GM12864 (cell line): ENCODE results near the gene CUL1.
A peak's percentile ranks its signal among the peaks of the same experiment; 100 is the strongest.

ENCODE experiments used
- DNase-seq: peaks from one replicate; pipeline ENCODE4 v3.0.0-alpha.2; 2011; ENCODE audit warnings: low read depth
- H3K4me3 ChIP-seq: 2 replicates; pipeline ENCODE4 v1.5.1; 2011; ENCODE audit warnings: mild to moderate bottlenecking, low read depth, low read length, control low read depth
- TF ChIP-seq, protein P1 (sequence below): IDR thresholded peaks from 2 replicates; pipeline ENCODE4 v1.5.1; 2011; ENCODE audit warnings: low read depth, mild to moderate bottlenecking, moderate library complexity, low read length, control low read depth, inconsistent platforms; ENCODE audit errors: missing control alignments

The CUL1 gene

DNA sequence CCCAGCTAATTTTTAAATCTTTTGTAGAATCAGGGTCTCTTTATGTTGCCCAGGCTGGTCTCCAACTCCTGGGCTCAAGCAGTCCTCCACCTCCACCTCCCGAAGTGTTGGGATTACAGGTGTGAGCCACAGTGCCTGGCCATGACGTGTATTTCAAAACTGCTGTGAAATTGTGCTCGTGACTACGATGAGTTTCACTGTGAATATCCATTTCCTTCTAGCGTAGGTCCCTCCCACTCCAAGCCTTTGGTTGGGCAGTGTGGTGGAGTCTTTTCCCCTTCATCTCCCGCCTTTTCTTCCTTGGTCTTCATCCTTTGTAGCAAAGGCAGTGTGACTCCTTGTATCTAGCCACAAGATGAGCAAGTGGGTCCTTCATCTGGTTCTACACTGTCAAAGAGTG lies 56.2 kb downstream of the CUL1 start:
- no peak overlapping the region for H3K4me3 ChIP-seq
- DNase-seq: no peak
- TF ChIP-seq, protein P1, sequence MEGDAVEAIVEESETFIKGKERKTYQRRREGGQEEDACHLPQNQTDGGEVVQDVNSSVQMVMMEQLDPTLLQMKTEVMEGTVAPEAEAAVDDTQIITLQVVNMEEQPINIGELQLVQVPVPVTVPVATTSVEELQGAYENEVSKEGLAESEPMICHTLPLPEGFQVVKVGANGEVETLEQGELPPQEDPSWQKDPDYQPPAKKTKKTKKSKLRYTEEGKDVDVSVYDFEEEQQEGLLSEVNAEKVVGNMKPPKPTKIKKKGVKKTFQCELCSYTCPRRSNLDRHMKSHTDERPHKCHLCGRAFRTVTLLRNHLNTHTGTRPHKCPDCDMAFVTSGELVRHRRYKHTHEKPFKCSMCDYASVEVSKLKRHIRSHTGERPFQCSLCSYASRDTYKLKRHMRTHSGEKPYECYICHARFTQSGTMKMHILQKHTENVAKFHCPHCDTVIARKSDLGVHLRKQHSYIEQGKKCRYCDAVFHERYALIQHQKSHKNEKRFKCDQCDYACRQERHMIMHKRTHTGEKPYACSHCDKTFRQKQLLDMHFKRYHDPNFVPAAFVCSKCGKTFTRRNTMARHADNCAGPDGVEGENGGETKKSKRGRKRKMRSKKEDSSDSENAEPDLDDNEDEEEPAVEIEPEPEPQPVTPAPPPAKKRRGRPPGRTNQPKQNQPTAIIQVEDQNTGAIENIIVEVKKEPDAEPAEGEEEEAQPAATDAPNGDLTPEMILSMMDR: no peak

DNA sequence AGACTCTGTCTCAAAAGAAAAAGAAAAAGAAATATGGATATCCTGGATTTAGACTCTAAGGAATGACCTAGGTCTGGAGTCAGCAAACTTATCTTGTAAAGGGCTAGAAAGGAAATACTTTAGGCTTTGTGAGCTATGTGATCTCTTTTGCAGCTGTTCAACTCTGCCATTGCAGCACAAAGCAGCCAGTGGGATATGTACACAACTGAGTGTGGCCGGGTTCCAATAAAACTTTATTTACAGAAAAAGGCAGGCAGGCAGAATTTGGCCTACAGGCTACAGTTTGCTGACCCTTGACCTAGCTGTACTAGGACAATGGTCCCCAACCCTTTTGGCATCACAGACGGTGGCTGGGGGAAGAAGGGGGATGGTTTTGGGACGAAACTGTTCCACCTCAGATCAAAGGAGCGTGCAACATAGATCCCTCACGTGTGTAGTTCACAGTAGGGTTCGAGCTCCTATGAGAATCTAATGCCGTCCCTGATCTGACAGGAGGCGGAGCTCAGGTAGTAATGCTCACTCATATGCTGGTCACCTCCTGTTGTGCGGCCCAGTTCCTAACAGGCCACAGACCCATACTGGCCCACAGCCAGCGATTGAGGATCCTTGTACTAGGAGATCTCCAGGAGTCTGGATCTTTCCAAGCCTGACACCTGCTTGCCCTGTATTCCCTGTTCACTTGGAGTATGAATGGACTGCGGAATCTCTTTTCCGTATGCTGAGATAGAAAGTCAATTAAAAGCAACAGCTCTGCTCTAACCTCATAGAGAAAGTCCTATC lies 63.0 kb downstream of the CUL1 start:
- DNase-seq: no peak
- TF ChIP-seq, protein P1: no peak
- no peak overlapping the region for H3K4me3 ChIP-seq

DNA sequence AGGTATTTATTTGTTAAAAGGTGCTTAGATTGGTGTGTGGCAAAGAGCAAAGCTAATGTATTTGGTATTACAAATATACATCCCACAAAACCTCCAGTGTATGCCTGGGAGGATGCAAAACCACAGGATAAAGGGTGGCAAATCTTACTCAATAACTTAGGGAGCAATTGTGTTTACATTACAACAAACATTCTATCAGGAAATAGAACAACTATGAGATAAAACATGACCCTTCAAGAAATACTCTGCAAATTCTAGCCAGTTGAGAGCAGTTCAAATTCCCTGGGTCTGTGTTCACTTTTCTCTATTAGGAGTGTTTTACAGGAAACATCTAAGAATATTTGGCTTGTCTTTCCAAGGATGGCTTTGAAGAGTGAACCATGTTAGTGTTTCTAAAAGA lies 64.9 kb downstream of the CUL1 start:
- DNase-seq: no peak
- no peak overlapping the region for H3K4me3 ChIP-seq
- TF ChIP-seq, protein P1: no peak

DNA sequence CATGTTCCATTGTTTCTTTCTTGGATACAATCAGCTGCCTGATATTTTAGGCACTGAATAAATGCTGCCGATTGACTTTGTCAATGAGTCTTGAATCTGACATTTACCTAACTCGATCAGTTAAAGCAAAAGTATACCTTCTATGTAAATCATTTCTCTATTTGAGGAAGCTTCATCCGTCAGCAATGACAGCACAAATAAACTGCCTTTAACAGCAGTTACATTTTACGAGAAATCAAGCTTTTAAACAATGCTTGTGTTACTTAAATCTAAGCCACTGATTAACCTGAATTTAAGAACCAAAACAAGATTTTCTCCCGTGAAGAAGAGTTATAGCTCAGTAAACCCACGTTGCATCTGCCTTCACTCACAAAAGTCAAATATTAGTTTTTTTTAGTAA lies 71.3 kb downstream of the CUL1 start:
- no peak for DNase-seq
- TF ChIP-seq, protein P1: no peak
- H3K4me3 ChIP-seq: no peak overlapping the region

DNA sequence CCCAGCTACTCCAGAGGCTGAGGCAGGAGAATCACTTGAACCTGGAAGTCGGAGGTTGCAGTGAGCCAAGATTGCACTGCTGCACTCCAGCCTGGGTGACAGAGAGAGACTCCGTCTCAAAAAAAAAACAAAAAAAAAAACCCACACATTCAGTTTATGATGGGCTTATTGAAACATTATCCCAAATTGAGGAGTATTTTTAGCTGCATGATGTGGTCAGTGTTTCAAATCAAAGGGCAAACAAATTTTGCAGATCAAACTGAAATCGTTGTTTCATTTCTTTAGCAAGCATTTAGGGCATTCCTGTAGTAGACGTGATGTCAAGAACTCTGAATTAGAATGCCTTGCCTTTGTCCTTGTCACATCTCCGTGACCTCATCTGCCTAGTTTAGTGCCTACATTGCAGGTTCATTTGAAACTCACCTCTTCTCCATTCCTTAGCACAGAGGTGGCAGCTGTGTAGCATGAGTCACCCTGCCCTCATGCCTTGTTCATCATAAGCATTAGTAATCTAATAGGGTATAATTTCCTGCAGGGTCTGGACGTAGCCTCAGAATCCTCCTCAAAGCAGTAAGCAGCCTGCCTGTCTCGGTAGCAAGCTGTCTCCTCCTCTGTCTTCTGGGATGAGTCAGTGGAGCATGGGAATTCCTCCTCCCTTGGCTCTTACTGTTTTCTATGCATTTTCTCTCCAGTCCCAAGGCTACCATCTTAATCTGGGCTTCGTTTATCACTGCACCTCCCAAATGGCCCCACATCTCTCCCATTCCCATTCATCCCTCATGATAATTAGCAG lies 73.8 kb downstream of the CUL1 start:
- DNase-seq: no peak
- no peak overlapping the region for H3K4me3 ChIP-seq

DNA sequence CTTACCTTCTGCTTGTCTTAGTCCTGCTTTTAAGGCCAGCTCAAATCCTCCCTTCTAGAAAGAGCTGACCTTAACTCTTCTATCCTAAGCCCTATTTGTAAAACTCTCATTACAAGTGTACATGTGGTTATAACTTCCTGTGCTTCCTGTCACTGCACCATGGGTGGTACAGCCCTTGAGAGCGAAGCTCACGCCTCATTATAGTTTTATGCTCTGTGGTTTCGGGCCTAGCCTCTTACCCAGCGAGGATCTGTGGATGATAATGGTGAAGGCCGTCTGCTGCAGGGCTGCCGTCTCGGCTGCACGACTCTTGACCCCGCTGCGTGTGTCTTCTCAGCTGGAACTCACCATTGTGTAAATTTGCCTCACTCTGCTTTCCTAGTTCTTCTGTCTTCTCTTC lies 74.6 kb downstream of the CUL1 start:
- TF ChIP-seq, protein P1: no peak
- no peak overlapping the region for H3K4me3 ChIP-seq
- peak; percentile 4 for DNase-seq

More for the DNA sequence above, 73.8 kb downstream of the CUL1 start:
- TF ChIP-seq, protein P1: no peak
